Stimulated activated CD4-positive, alpha-beta T cell treated with anti-CD3 and anti-CD28 coated beads, Interleukin-1b, Interleukin-23, amount 100 ng/mL, for 48 hours (primary cell): ENCODE results near the gene CELF1.
"Not testable (repeated sequence)": the region's sequence is repeated elsewhere in the genome, so short reads cannot be mapped to it uniquely, and the experiment has no call there.

ENCODE experiments used
- DNase-seq: peaks from one replicate; pipeline ENCODE4 v3.0.0-alpha.2; 2020

CELF1 gene

GRCh38 chr11:47536915-47537314 is 16.0 kb downstream of the CELF1 start:
- DNase-seq = no peak

GRCh38 chr11:47534704-47535251 is 18.2 kb downstream of the CELF1 start:
- no peak for DNase-seq

- DNase-seq = no peak
These were observed 19.2 kb downstream of the CELF1 start for GRCh38 chr11:47533690-47534151.

GRCh38 chr11:47532597-47533213 is 20.2 kb downstream of the CELF1 start:
- DNase-seq = no peak

GRCh38 chr11:47531666-47532065 is 21.3 kb downstream of the CELF1 start:
- DNase-seq = no peak

GRCh38 chr11:47530721-47531120 is 22.2 kb downstream of the CELF1 start:
- not testable (repeated sequence) for DNase-seq

- no peak for DNase-seq
These were observed 23.0 kb downstream of the CELF1 start for GRCh38 chr11:47529951-47530350.

- DNase-seq = no peak
These were observed 25.7 kb downstream of the CELF1 start for GRCh38 chr11:47527186-47527585.

GRCh38 chr11:47526032-47526431 is 26.9 kb downstream of the CELF1 start:
- DNase-seq = not testable (repeated sequence)

GRCh38 chr11:47524291-47524874 is 28.5 kb downstream of the CELF1 start:
- DNase-seq = no peak

- DNase-seq = peak; percentile 32
These were observed 29.3 kb downstream of the CELF1 start for GRCh38 chr11:47523490-47524225.

GRCh38 chr11:47518212-47518964 is 34.5 kb downstream of the CELF1 start:
- no peak for DNase-seq

GRCh38 chr11:47516984-47517853 is 35.7 kb downstream of the CELF1 start:
- no peak for DNase-seq

- no peak for DNase-seq
These were observed 36.8 kb downstream of the CELF1 start for GRCh38 chr11:47516155-47516554.

GRCh38 chr11:47514825-47515647 is 37.9 kb downstream of the CELF1 start:
- DNase-seq = peak; percentile 73

GRCh38 chr11:47512701-47513100 is 40.2 kb downstream of the CELF1 start:
- no peak for DNase-seq

- no peak for DNase-seq
These were observed 41.0 kb downstream of the CELF1 start for GRCh38 chr11:47511917-47512316.

- peak; percentile 35 for DNase-seq
These were observed 42.7 kb downstream of the CELF1 start for GRCh38 chr11:47510209-47510608.

GRCh38 chr11:47509077-47509536 is 43.8 kb downstream of the CELF1 start:
- no peak for DNase-seq

- DNase-seq = peak; percentile 6
These were observed 44.5 kb downstream of the CELF1 start for GRCh38 chr11:47508240-47508957.
